B cell (primary cell): ENCODE results near the gene JARID2. TPM values are rescaled to one million over a fixed set of nuclear protein-coding genes. Genes with fewer than 3 reads are reported as not detected.
A peak's percentile ranks its signal among the peaks of the same experiment; 100 is the strongest.

Experiments
- ATAC-seq: fragments of 200-7000 bp; cut with Tn5 transposase; one replicate; pipeline ENCODE4 v1.10.0; 2021; ENCODE audit warnings: low read depth, mild to moderate bottlenecking, moderate number of reproducible peaks, moderate library complexity
- CTCF ChIA-PET: fragments of 350-600 bp; sonication (Branson Sonifier 250); formaldehyde crosslinking; loops from one replicate; lab custom pipeline; 2021; ENCODE audit warnings: antibody characterized with exemption, inconsistent platforms; lab: Charles Lee
- POLR2A ChIA-PET: fragments of 350-600 bp; sonication (Branson Sonifier 250); formaldehyde crosslinking; loops from one replicate; lab custom pipeline; 2021; ENCODE audit warnings: antibody characterized with exemption; lab: Charles Lee
- DNase-seq: peaks from one replicate; pipeline ENCODE4 v3.0.0; 2013
- H2AFZ ChIP-seq: 2 replicates; pipeline ENCODE4 v1.6.1; 2012; ENCODE audit warnings: mild to moderate bottlenecking, low read depth, low read length; ENCODE audit not compliant: insufficient read depth, poor library complexity, severe bottlenecking
- H3K27ac ChIP-seq, 2 donors: 1 replicate in 1 of 2; 2 replicates in 1 of 2; pipeline ENCODE4 v1.5.1; 2012 to 2013; ENCODE audit warnings: low read length in 2 of 2, mild to moderate bottlenecking in 2 of 2, moderate library complexity in 1 of 2
- H3K27me3 ChIP-seq, 4 experiments: fragments of 200-600 bp in 1 of 4; sonication (generic) in 1 of 4; replicated peaks in 1 of 4; 1 replicate in 2 of 4; 2 replicates in 2 of 4; pipeline versions ENCODE4 v1.6.1 to v1.7.0; 2013 to 2016; ENCODE audit warnings: low read length in 3 of 4, mild to moderate bottlenecking in 2 of 4, mixed read lengths in 1 of 4, moderate library complexity in 1 of 4; ENCODE audit not compliant: insufficient read depth in 4 of 4, control insufficient read depth in 3 of 4; ENCODE audit errors: control extremely low read depth in 1 of 4
- H3K36me3 ChIP-seq, 2 experiments: replicated peaks in 1 of 2; 1 replicate in 1 of 2; 2 replicates in 1 of 2; pipeline versions ENCODE4 v1.6.1 to v1.7.1; 2013; ENCODE audit warnings: low read length in 1 of 2; ENCODE audit not compliant: insufficient read depth in 2 of 2, control insufficient read depth in 1 of 2; ENCODE audit errors: control extremely low read depth in 1 of 2, extremely low read depth in 1 of 2
- H3K4me1 ChIP-seq, 2 donors: fragments of 200-600 bp in 1 of 2; sonication (generic) in 1 of 2; 1 replicate in 1 of 2; 2 replicates in 1 of 2; pipeline versions ENCODE4 v1.5.1 to v1.6.1; 2013 to 2017; ENCODE audit warnings: low read length in 2 of 2; ENCODE audit not compliant: control insufficient read depth in 2 of 2, insufficient read depth in 2 of 2
- H3K4me2 ChIP-seq: replicated peaks from 2 replicates; pipeline ENCODE3; 2012; ENCODE audit warnings: mild to moderate bottlenecking, low read depth, low read length; ENCODE audit not compliant: poor library complexity, severe bottlenecking
- H3K4me3 ChIP-seq, 5 experiments: fragments of 200-600 bp in 1 of 5; sonication (generic) in 1 of 5; 1 replicate in 3 of 5; 2 replicates in 2 of 5; pipeline versions ENCODE4 v1.5.1 to v1.7.0; 2011 to 2016; ENCODE audit warnings: low read length in 4 of 5, mild to moderate bottlenecking in 4 of 5, low read depth in 2 of 5, control low read depth in 1 of 5, moderate library complexity in 1 of 5; ENCODE audit not compliant: insufficient read depth in 1 of 5; ENCODE audit errors: control extremely low read depth in 1 of 5, extremely low read depth in 1 of 5
- H3K79me2 ChIP-seq: fragments of 200-600 bp; sonication (generic); one replicate; pipeline ENCODE4 v1.6.0; 2016; ENCODE audit warnings: low read length; ENCODE audit not compliant: control insufficient read depth, insufficient read depth
- H3K9ac ChIP-seq: fragments of 200-600 bp; sonication (generic); 2 replicates; pipeline ENCODE4 v1.6.1; 2017; ENCODE audit warnings: mild to moderate bottlenecking, low read length, moderate library complexity
- H3K9me3 ChIP-seq, 3 donors: one replicate each; pipeline versions ENCODE4 v1.6.1 to v1.7.1; 2013; ENCODE audit warnings: low read length in 2 of 3; ENCODE audit not compliant: control insufficient read depth in 2 of 3, insufficient read depth in 1 of 3; ENCODE audit errors: control extremely low read depth in 1 of 3
- H4K20me1 ChIP-seq: 2 replicates; pipeline ENCODE4 v1.6.0; 2012; ENCODE audit warnings: mild to moderate bottlenecking, low read length; ENCODE audit not compliant: insufficient read depth, control insufficient read depth, poor library complexity, severe bottlenecking
- H3K27ac Mint-ChIP-seq: one replicate; pipeline ENCODE4 v1.8.0; 2021; ENCODE audit warnings: mixed read lengths
- H3K27me3 Mint-ChIP-seq: one replicate; pipeline ENCODE4 v1.8.0; 2021; ENCODE audit warnings: mixed read lengths
- H3K4me1 Mint-ChIP-seq: one replicate; pipeline ENCODE4 v1.8.0; 2021; ENCODE audit warnings: mixed read lengths
- H3K4me3 Mint-ChIP-seq: one replicate; pipeline ENCODE4 v1.8.0; 2021; ENCODE audit warnings: mixed read lengths
- H3K9me3 Mint-ChIP-seq: one replicate; pipeline ENCODE4 v1.8.0; 2022; ENCODE audit warnings: mixed read lengths; ENCODE audit not compliant: insufficient read depth
- EZH2 ChIP-seq: IDR thresholded peaks from 2 replicates; pipeline ENCODE4 v1.6.1; 2012; ENCODE audit warnings: borderline replicate concordance, low read depth, mild to moderate bottlenecking, moderate library complexity, low read length; ENCODE audit not compliant: insufficient read depth, poor library complexity, severe bottlenecking
- WGBS: methylation state at CpG from one replicate; pipeline ENCODE4 v1.1.5; 2013; ENCODE audit warnings: missing lambda C conversion rate; ENCODE audit not compliant: insufficient coverage; 5-methylcytosine and 5-hydroxymethylcytosine counted together
- intact Hi-C: fragments of 100-400 bp; cut with micrococcal nuclease; formaldehyde crosslinking; loops from one replicate; pipeline ENCODE4 v1.10.0; 2022
- polyA plus RNA-seq: library from polyadenylated mRNA; depleted of rRNA; stranded (reverse); fragments of >200 nt; gene quantifications from 2 replicates; pipeline ENCODE4 v1.2.3, GENCODE V29; 2012
- total RNA-seq, 2 donors: library from RNA; stranded (reverse); fragments of 120-200 nt in 1 of 2; gene quantifications; 1 replicate in 1 of 2; 2 replicates in 1 of 2; pipeline versions ENCODE4 v1.2.3 to v1.2.4, GENCODE V29; 2013 to 2022
- TF ChIP-seq, protein P1 (sequence below): fragments of 200-600 bp; IDR thresholded peaks from one replicate; pipeline ENCODE4 v1.8.0; 2022; ENCODE audit warnings: antibody characterized with exemption, mild to moderate bottlenecking

The JARID2 gene
- total and polyA plus RNA-seq, 2 donors (not counting 1 experiment from before 2014, with no cell fraction given), result 11.0 to 58.1 TPM

DNA sequence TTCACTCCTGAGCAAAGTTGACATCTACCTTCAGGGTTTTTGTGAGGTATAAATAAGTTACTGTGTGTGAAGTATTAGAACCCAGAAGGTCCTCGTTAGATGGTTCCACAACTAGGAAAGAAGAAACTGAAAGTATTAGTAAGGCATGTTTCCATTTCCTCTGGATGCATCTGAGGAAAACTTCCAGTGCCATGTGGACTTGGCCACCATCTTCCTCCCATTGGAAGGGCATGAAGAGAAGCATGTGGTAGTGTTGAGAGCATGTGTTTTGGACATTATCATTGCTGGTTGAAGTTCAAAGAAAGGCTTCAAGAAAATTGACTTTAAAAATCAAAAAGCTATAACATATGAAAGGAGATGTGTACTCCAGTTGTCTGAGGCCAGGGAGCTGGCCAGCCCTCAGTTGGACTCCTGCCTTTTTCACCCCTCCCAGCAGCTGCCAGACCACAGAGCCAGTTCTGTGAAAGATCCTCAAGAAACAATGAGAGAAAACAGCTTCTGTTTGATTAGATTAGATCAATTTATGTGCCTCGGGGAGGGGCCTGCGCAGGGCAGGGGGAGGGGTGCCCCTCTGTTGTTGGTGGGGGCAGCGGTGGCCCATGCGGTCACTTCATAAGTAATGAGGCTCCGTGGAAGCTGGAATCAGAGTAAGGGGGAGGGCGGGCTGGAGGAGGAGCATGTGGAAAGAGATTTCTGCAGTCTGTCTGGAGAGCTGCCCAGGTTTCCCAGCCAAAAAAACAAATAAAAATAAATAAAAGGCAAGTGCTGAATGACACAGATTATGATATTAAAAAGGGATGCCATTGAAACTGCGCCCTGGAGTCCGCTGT lies 154.0 kb downstream of the JARID2 start:
- H3K9ac ChIP-seq, result no peak overlapping the region
- ChIA-PET POLR2A (interaction anchor here (0.6 to 1.3 kb wide), 2 partner anchors 9 to 1292 kb away, joined by 3 read pairs; no protein-coding TSS in a partner anchor), CTCF (no interaction called here)
- no peaks in the 10 kb centered on the region for H3K27me3 ChIP-seq
- H4K20me1 ChIP-seq, result peaks cover 71% of the 10 kb centered on the region
- H2AFZ ChIP-seq, result no peak overlapping the region
- H3K36me3 ChIP-seq, result no peaks in the 10 kb centered on the region
- Mint-ChIP-seq H3K27ac (no peak overlapping the region), H3K27me3 (no peaks in the 10 kb centered on the region), H3K4me3 (peak overlapping the region; percentile 63), H3K4me1 (peaks cover 76% of the 10 kb centered on the region), H3K9me3 (no peaks in the 10 kb centered on the region)
- H3K4me2 ChIP-seq, result peak overlapping the region; percentile 61
- peaks cover 96% of the 10 kb centered on the region for H3K79me2 ChIP-seq
- no peak for TF ChIP-seq EZH2
- TF ChIP-seq, protein P1, sequence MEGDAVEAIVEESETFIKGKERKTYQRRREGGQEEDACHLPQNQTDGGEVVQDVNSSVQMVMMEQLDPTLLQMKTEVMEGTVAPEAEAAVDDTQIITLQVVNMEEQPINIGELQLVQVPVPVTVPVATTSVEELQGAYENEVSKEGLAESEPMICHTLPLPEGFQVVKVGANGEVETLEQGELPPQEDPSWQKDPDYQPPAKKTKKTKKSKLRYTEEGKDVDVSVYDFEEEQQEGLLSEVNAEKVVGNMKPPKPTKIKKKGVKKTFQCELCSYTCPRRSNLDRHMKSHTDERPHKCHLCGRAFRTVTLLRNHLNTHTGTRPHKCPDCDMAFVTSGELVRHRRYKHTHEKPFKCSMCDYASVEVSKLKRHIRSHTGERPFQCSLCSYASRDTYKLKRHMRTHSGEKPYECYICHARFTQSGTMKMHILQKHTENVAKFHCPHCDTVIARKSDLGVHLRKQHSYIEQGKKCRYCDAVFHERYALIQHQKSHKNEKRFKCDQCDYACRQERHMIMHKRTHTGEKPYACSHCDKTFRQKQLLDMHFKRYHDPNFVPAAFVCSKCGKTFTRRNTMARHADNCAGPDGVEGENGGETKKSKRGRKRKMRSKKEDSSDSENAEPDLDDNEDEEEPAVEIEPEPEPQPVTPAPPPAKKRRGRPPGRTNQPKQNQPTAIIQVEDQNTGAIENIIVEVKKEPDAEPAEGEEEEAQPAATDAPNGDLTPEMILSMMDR, result no peak
- ATAC-seq (no peak), DNase-seq (no peak)
- peak overlapping the region in 1 of 5 experiments; percentile 32 for H3K4me3 ChIP-seq
- no peak overlapping the region for H3K27ac ChIP-seq
- H3K4me1 ChIP-seq, result peaks cover 56 to 57% of the 10 kb centered on the region in 2 donors
- WGBS, result 27% methylated on average over 4 of the region's 9 CpGs
- intact Hi-C loops, result loop anchor here (5.0 kb wide), 2 partner anchors 38 to 42 kb away; no protein-coding TSS in a partner anchor
- no peaks in the 10 kb centered on the region for H3K9me3 ChIP-seq

DNA sequence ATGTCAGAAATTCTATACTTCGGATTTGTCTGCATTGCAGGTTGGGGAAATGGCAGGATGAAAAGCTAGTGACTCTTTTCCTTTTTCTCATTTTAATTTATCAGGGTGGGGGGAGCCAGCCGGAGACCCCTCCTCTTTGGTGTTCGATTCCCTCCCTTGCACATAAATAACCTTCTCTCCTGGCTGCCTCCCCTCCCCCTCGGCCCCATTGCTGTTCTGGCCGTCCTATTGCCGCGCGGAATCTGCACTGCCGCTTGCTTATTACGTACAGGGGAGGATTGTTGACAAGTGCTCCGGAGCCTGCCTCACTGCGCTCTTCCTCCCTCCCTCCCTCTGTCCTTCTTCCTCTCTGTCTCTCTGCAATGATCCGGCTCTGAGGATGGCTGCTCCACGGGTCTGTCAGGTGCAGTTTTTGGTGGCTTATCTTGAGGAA lies 154.7 kb downstream of the JARID2 start:
- no peak overlapping the region for H3K27ac Mint-ChIP-seq
- 24% methylated on average over 8 of the region's 14 CpGs for WGBS
- Histone ChIP-seq H3K9ac (peak overlapping the region; percentile 12), H3K4me3 (peak overlapping the region in 4 of 5 experiments; percentile 4 to 39 (median 30)), H3K27me3 (no peaks in the 10 kb centered on the region), H3K36me3 (no peaks in the 10 kb centered on the region), H4K20me1 (peaks cover 74% of the 10 kb centered on the region), H3K79me2 (peaks cover 96% of the 10 kb centered on the region), H3K9me3 (no peaks in the 10 kb centered on the region), H3K27ac (no peak overlapping the region), H2AFZ (no peak overlapping the region), H3K4me1 (peaks cover 58% of the 10 kb centered on the region in 2 donors), H3K4me2 (peak overlapping the region; percentile 61)
- H3K4me1 Mint-ChIP-seq, result peaks cover 80% of the 10 kb centered on the region
- CTCF ChIA-PET, result interaction anchor here (1.0 kb wide), 1 partner anchor 10 kb away, joined by 3 read pairs; no protein-coding TSS in a partner anchor
- ATAC-seq (peak; percentile 49), DNase-seq (peak; percentile 31)
- H3K9me3 Mint-ChIP-seq, result no peaks in the 10 kb centered on the region
- H3K4me3 Mint-ChIP-seq, result peak overlapping the region; percentile 63
- H3K27me3 Mint-ChIP-seq, result no peaks in the 10 kb centered on the region
- TF ChIP-seq, protein P1, result no peak
- TF ChIP-seq EZH2, result no peak
- intact Hi-C loops, result loop anchor here (5.0 kb wide), 2 partner anchors 38 to 42 kb away; no protein-coding TSS in a partner anchor
- POLR2A ChIA-PET, result interaction anchor here (0.6 kb wide), 1 partner anchor 515 kb away, joined by 3 read pairs; no protein-coding TSS in a partner anchor
